Anterior cingulate cortex (tissue), 58 donors: Measurements from ENCODE around the gene CTBP1.
"Not testable (repeated sequence)": the region's sequence is repeated elsewhere in the genome, so short reads cannot be mapped to it uniquely, and the experiment has no call there.

ENCODE experiments used
- DNase-seq, 58 donors: peaks; one replicate each; lab custom pipeline; 2025; lab: John Stamatoyannopoulos, UW

The CTBP1 gene

GRCh38 chr4:1248245-1249147 is at the start of gene CTBP1:
TSS of gene CTBP1 (minus strand) at chr4:1249130. CDS start at chr4:1241331, 7,799 bp downstream.
- peak in 52 of 58 donors; percentile 51 to 94 (median 78) for DNase-seq

- DNase-seq: no peak
Measured at GRCh38 chr4:1298461-1298860, 49.5 kb upstream of the CTBP1 start.

GRCh38 chr4:1297456-1298325 is 48.8 kb upstream of the CTBP1 start:
- no peak for DNase-seq

GRCh38 chr4:1297023-1297395 is 48.1 kb upstream of the CTBP1 start:
- DNase-seq: no peak

GRCh38 chr4:1296324-1297022 is 47.5 kb upstream of the CTBP1 start:
- no peak for DNase-seq

- DNase-seq: no peak
Measured at GRCh38 chr4:1295405-1296055, 46.6 kb upstream of the CTBP1 start.

- no peak for DNase-seq
Measured at GRCh38 chr4:1294891-1295290, 46.0 kb upstream of the CTBP1 start.

GRCh38 chr4:1294424-1294823 is 45.5 kb upstream of the CTBP1 start:
- DNase-seq: no peak

- DNase-seq: no peak
Measured at GRCh38 chr4:1293991-1294390, 45.1 kb upstream of the CTBP1 start.

GRCh38 chr4:1293531-1293941 is 44.6 kb upstream of the CTBP1 start:
- DNase-seq: no peak

GRCh38 chr4:1292703-1293011 is 43.7 kb upstream of the CTBP1 start:
- DNase-seq: not testable (repeated sequence)

- no peak for DNase-seq
Measured at GRCh38 chr4:1291996-1292702, 43.2 kb upstream of the CTBP1 start.

GRCh38 chr4:1291091-1291490 is 42.2 kb upstream of the CTBP1 start:
- DNase-seq: no peak

- DNase-seq: no peak
Measured at GRCh38 chr4:1290165-1290977, 41.4 kb upstream of the CTBP1 start.

- DNase-seq: peak; percentile 81 to 98 (median 96)
Measured at GRCh38 chr4:1289207-1290164, 40.6 kb upstream of the CTBP1 start, which contains the start of gene MAEA. TSS of gene MAEA (plus strand) at chr4:1289891. CDS start at chr4:1289914, 23 bp downstream.

- no peak for DNase-seq
Measured at GRCh38 chr4:1288786-1289185, 39.9 kb upstream of the CTBP1 start.

- no peak for DNase-seq
Measured at GRCh38 chr4:1285790-1286553, 37.0 kb upstream of the CTBP1 start.
